GM12864 (cell line): ENCODE data around the gene SMIM22.

Source experiments
- DNase-seq: peaks from one replicate; pipeline ENCODE4 v3.0.0-alpha.2; 2011; ENCODE audit warnings: low read depth
- H3K4me3 ChIP-seq: 2 replicates; pipeline ENCODE4 v1.5.1; 2011; ENCODE audit warnings: mild to moderate bottlenecking, low read depth, low read length, control low read depth
- TF ChIP-seq, protein P1 (sequence below): IDR thresholded peaks from 2 replicates; pipeline ENCODE4 v1.5.1; 2011; ENCODE audit warnings: low read depth, mild to moderate bottlenecking, moderate library complexity, low read length, control low read depth, inconsistent platforms; ENCODE audit errors: missing control alignments

The SMIM22 gene

DNA sequence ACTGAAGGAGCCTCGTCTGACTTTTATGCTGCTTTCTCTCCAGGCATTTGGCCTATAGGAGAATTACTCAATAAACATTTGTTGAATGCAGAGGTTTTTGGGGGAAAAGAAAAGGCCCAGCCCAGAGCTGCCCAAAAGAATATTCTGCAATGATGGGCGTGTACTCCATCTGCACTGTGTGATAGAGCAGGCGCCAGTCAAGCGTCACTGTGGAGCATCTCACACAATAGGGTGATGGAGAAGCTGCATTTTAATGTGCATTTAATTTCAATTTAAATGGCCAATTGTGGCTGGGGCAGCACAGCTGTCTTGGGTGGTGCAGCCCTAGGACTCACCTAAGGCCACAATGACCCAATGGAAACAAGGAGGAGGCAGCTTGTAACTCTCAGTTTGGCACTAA lies 31.4 kb downstream of the SMIM22 start:
- H3K4me3 ChIP-seq = no peak overlapping the region
- DNase-seq = no peak
- TF ChIP-seq, protein P1, sequence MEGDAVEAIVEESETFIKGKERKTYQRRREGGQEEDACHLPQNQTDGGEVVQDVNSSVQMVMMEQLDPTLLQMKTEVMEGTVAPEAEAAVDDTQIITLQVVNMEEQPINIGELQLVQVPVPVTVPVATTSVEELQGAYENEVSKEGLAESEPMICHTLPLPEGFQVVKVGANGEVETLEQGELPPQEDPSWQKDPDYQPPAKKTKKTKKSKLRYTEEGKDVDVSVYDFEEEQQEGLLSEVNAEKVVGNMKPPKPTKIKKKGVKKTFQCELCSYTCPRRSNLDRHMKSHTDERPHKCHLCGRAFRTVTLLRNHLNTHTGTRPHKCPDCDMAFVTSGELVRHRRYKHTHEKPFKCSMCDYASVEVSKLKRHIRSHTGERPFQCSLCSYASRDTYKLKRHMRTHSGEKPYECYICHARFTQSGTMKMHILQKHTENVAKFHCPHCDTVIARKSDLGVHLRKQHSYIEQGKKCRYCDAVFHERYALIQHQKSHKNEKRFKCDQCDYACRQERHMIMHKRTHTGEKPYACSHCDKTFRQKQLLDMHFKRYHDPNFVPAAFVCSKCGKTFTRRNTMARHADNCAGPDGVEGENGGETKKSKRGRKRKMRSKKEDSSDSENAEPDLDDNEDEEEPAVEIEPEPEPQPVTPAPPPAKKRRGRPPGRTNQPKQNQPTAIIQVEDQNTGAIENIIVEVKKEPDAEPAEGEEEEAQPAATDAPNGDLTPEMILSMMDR = no peak

DNA sequence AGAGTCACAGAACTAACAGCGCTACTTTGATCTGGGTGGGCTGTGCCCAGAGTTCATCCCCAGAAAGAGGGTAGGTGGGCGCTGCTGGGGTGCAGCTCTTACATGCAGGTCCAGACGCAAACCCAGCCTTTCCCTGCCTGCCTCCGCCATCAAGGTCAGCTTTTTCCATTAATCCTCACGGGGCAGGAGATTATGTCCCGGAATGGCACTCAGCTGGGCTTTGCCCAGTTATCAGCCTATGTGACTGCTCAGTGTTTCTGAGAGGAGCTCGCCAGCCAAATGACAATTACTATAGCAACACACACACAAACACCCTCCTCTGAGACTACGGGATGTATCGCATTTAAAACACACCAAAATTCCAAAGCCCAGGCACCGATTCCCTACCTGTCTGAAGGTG lies 31.8 kb downstream of the SMIM22 start:
- TF ChIP-seq, protein P1 = no peak
- no peak overlapping the region for H3K4me3 ChIP-seq
- no peak for DNase-seq

DNA sequence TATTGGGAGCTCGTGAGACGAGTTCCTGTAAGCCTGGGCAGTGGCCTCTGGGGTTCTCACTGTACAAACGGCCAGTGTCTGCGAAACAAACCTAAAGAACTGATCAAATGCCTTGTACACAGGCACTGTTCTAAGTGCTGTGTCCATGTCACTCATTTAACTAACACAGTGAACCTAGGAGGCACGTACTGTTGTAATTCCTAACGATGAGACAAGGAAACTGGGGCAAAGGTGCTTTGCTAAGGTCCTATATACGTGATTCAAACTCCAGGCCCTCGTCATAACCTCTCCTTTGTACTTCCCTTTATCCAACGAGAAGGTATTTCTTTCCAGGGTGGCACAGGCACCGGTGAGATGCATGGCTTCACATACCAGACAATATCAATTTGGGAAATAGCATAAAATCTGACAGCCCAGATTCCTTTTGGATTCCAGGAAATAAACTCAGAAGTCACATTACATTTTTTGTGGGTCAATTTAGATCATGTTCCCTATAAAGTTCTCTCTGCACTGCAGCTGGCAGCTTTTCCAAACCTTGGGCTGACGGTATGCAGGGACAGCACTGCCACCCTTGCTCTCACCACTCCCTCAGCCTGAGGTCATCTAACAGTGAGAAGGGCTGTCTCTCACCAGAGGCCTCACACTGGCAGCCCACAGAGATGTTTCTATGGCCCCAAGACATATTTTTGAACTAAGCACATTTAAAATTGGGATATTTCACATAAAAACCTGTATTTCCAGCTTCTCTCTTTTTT lies 33.6 kb downstream of the SMIM22 start:
- TF ChIP-seq, protein P1 = no peak
- no peak for DNase-seq
- no peak overlapping the region for H3K4me3 ChIP-seq

DNA sequence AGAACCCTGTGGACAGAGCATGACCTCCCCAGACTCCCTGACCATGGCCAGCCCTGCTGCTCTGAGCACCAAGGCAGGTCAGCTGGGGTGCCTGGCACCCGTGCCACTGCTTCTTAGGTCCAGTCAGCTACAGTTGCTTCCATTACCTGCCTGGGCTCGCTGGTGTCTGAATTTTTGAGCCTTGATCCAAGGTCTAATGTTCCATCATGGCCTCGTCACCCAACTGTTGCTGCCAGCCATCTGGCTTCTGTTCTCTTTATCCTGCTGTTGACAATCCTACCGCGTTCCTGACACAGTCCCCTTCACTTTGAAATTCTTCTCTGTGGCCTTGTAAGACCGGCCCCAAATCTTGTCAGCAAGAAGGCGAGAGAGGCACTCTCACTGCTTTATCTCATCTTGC lies 35.2 kb downstream of the SMIM22 start:
- no peak overlapping the region for H3K4me3 ChIP-seq
- no peak for DNase-seq
- TF ChIP-seq, protein P1 = no peak

DNA sequence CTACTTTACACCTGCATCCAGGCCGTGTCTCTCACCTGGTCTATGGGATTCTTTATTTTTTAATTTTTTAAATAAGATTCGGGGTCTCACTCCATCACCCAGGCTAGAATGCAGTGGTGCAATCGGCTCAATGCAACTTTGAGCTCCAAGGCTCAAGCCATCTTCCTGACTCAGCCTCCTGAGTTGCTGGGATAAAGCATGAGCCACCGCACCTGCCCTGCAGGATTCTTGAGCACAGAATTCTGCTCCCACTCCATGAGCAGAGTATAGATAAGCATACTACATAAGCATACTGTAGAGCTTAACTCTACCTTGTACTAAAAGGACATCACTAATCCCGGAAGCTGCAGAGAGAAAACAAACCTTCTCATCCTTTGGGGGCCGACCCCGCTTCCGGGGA lies 36.4 kb downstream of the SMIM22 start:
- H3K4me3 ChIP-seq = no peak overlapping the region
- DNase-seq = no peak
- TF ChIP-seq, protein P1 = no peak

DNA sequence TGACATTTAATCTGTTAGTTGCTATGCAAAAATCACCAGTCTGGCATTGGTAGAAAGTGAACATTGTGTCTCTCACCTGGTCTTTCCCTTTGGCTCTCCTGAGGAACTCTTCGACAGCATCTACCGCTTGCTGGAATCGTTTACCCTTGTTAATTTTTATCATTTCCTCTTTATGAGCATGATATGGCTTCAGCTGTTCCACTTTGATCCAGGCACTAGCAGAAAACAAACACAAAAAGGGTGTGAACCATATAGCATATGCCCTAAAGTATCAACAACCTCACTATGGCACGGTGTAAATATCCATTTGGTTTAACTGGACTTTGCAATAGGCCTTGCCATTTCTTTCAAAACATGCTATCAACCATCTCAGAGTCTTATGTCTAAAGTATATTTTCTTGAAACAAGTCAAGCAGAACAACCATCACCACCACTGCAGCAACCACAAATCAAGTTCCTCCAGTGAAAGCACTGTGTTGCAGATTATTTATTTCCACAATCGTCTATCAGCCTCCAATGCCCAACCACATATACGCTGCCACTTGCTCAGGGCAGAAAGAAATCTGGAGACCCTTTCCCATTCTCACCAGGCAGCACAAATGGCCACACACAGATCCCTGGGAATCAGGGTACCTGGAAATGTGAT lies 37.7 kb downstream of the SMIM22 start:
- TF ChIP-seq, protein P1 = no peak
- H3K4me3 ChIP-seq = no peak overlapping the region
- no peak for DNase-seq
